NCI-H774 (cell line): Measurements from ENCODE around the gene TSEN2.
A peak's percentile ranks its signal among the peaks of the same experiment; 100 is the strongest.
"Not testable (repeated sequence)": the region's sequence is repeated elsewhere in the genome, so short reads cannot be mapped to it uniquely, and the experiment has no call there.

Experiments used
- DNase-seq: peaks from one replicate; lab custom pipeline; 2025; lab: John Stamatoyannopoulos, UW

The TSEN2 gene

GRCh38 chr3:12484198-12484982 is at the start of gene TSEN2:
Gene TSEN2 (plus strand): TSS chr3:12484480. CDS start chr3:12489801, 5,321 bp downstream.
- DNase-seq, result peak; percentile 92

GRCh38 chr3:12436514-12437220 is 47.6 kb upstream of the TSEN2 start:
- no peak for DNase-seq

- DNase-seq, result no peak
Observed at GRCh38 chr3:12437221-12437605, 47.1 kb upstream of the TSEN2 start.

DNA sequence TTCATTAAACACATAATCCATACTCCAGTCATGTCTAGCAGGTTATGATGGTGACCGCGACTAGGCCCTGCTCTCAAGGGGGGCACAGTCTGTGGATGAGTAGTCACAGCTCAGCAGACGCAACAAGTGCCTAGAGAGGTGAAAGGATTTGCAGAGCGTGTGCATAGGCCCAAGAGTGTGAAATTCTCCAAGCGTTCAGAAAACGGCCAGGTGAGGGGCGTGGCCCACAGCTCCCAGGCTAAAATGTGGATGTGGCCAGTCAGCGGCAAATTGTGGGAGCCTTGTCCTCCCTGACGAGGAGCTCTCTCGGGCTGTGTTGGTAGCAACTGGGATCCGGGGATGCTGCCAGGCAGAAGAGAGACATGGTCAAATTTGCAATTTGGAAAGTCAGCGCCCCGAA is 46.4 kb upstream of the TSEN2 start:
- DNase-seq, result no peak

GRCh38 chr3:12438318-12438717 is 46.0 kb upstream of the TSEN2 start:
- DNase-seq, result no peak

GRCh38 chr3:12439161-12439940 is 44.9 kb upstream of the TSEN2 start:
- DNase-seq, result no peak

GRCh38 chr3:12440927-12441714 is 43.2 kb upstream of the TSEN2 start:
- no peak for DNase-seq

- no peak for DNase-seq
Observed at GRCh38 chr3:12442654-12443501, 41.4 kb upstream of the TSEN2 start.

DNA sequence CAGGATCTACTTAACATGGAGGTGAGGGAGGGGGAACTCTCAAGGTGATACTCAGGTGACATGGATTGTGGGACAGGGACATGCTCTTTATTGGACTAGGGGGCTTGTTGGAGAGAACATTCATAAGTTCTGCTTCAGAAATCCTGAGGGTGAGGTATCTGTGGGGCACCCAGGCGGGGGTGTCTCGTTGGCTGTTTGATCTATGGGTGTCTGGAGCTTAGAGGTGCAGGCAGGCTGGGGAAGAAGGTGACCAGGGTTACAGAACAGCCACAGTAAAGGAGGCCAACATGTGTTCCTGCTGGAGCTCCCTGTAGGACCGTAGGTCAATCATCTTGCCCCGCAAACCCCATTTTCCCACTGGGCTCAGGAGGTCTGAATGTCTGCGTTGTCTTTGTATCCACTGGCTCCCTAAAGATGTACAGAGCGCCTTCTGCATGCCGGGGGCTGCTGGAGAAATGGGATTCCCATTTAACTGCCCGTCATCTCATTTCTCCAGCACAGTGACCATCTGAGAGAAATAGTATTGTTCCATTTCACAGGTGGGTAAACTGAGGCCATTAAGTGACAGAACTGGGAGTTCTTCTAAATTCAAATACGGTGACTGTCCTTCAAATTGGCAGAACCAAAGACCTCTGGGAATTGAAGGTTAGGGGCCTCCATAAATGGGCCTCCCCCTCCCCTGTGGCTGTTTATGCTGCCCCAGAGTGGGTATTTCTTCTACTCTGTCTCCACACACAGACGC is 40.3 kb upstream of the TSEN2 start:
- DNase-seq, result no peak

DNA sequence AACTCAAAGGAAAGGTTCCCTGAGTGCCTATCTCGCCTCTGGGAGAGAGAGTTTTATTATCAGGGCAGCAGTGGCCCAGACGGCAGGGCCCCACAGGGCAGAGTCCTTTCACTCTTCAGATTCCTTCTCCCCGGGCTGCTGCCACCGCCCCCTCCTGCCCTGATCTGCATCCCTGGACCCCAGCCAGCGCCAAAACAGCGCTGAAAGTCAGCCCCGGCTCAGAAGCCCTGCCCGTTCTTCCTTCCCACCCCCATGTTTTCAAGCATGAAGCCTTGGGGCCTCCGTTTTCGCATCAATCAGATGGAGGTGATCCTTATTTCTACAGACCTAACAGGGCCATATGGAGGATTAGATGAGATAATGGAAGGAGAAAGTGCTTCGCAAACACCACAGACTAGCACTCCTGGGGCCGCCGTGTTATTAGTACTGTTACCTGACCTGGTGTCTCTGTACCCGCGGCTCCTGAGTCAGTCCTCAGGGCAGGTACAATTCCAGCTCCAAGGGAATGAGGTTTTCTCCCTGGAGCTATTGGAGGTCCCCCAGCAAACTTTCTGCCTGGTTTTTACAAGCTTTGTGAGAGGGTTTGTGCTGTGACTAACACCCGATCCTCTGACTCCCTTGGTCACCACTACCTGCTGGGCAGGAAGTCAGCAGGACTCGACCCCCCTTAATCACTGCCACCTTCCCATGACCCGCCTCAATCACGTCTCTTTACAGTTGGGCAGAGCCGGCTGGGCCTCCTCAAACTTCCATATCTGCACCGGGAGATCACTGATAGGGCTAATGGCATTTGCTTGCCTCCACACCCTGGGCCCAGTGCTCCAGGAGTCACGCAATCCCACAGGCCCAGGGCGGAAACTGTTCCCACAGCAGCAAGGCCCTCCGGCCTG is 39.5 kb upstream of the TSEN2 start:
- no peak for DNase-seq

- DNase-seq, result no peak
Observed at GRCh38 chr3:12445523-12446240, 38.6 kb upstream of the TSEN2 start.

- no peak for DNase-seq
Observed at GRCh38 chr3:12446298-12446697, 38.0 kb upstream of the TSEN2 start.

DNA sequence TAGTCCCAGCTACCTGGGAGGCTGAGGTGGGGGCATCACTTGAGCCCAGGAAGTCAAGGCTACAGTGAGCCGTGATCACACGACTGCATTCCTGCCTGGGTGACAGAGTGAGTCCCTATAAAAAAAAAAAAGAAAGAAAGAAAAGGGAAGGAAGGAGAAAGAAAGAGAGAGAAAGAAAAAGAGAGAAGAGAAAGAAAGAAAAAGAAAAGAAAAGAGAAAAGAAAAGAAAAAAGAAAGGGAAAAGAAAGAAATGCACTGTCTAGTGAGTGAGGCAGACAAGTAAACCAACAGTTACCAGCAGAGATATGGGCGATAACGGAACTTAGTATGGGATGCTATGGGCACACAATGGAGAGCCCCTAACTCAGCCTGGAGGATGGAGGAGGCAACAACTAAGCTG is 37.2 kb upstream of the TSEN2 start:
- no peak for DNase-seq

GRCh38 chr3:12448404-12449202 is 35.7 kb upstream of the TSEN2 start:
- DNase-seq, result not testable (repeated sequence)

- no peak for DNase-seq
Observed at GRCh38 chr3:12449889-12450682, 34.2 kb upstream of the TSEN2 start.

DNA sequence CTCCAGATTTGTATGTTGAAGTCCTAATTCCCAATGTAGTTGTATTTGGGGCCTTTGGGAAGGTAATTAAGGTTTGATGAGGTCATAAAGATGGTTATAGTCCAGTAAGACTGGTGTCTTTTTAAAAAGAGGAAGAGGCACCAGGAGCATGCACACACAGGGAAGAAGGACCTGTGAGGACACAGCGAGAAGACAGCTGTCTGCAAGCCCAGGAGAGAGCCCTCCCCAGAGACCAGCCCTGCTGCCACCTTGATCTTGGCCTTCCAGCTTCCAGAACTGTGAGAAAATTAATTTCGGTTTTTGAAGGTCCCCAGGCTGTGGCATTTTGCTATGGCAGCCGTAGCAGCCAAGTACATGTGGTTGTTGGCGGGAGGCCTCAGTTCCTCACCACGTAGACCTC is 32.8 kb upstream of the TSEN2 start:
- no peak for DNase-seq

- no peak for DNase-seq
Observed at GRCh38 chr3:12451960-12452359, 32.3 kb upstream of the TSEN2 start.
